Endothelial cell of umbilical vein (primary cell): Measurements from ENCODE around the gene TMPRSS11E. TPM values are rescaled to one million over a fixed set of nuclear protein-coding genes. Genes with fewer than 3 reads are reported as not detected.
"Not testable (repeated sequence)": the region's sequence is repeated elsewhere in the genome, so short reads cannot be mapped to it uniquely, and the experiment has no call there.

Source experiments
- BruUV-seq: library from RNA; stranded (reverse); fragments of 400-500 nt; replicated peaks from 2 replicates; lab custom pipeline; 2021; lab: Mats Ljungman, UMichigan
- CTCF ChIA-PET: fragments of 300-600, 350-600 bp; sonication (Branson Sonifier 250); formaldehyde crosslinking; loops from one replicate; lab custom pipeline; 2021; ENCODE audit warnings: antibody characterized with exemption, inconsistent platforms; lab: Charles Lee
- POLR2A ChIA-PET: fragments of 300-600, 350-600 bp; sonication (Branson Sonifier 250); formaldehyde crosslinking; loops from one replicate; lab custom pipeline; 2021; ENCODE audit warnings: antibody characterized with exemption, inconsistent platforms; lab: Charles Lee
- DNase-seq: peaks from one replicate; pipeline ENCODE4 v3.0.0-alpha.2; 2011; ENCODE audit warnings: low read depth, low spot score
- FAIRE-seq: peaks from 2 replicates; lab custom pipeline; 2011; peaks lifted over from hg19 to GRCh38; lab: Jason Lieb, UNC
- H2AFZ ChIP-seq: 2 replicates; pipeline ENCODE4 v1.6.0; 2012; ENCODE audit warnings: low read depth, low read length, control low read depth, inconsistent platforms
- H3K27ac ChIP-seq: 2 replicates; pipeline ENCODE4 v1.5.1; 2011; ENCODE audit warnings: low read depth, mild to moderate bottlenecking, control low read depth, low read length, moderate library complexity; ENCODE audit not compliant: insufficient read depth
- H3K27me3 ChIP-seq, 2 experiments: 2 replicates each; pipeline versions ENCODE4 v1.6.0 to v1.6.1; 2011; ENCODE audit warnings: low read length in 2 of 2, mixed read lengths in 1 of 2; ENCODE audit not compliant: control insufficient read depth in 2 of 2, insufficient read depth in 2 of 2
- H3K36me3 ChIP-seq, 2 experiments: 2 replicates in 1 of 2; 3 replicates in 1 of 2; pipeline ENCODE4 v1.5.1; 2011; ENCODE audit warnings: low read length in 2 of 2, mild to moderate bottlenecking in 1 of 2, moderate library complexity in 1 of 2; ENCODE audit not compliant: control insufficient read depth in 2 of 2, insufficient read depth in 2 of 2; ENCODE audit errors: extremely low read depth in 1 of 2
- H3K4me1 ChIP-seq: 3 replicates; pipeline ENCODE4 v1.5.1; 2011; ENCODE audit warnings: mild to moderate bottlenecking, low read length; ENCODE audit not compliant: control insufficient read depth, insufficient read depth; ENCODE audit errors: extremely low read depth
- H3K4me2 ChIP-seq: 2 replicates; pipeline ENCODE4 v1.6.1; 2011; ENCODE audit warnings: low read length, control low read depth, mixed read lengths; ENCODE audit not compliant: insufficient read depth
- H3K4me3 ChIP-seq, 3 experiments: fragments of 200-600 bp in 1 of 3; sonication (generic), shearing (Covaris generic) in 1 of 3; replicated peaks in 1 of 3; 2 replicates each; pipeline ENCODE4 v1.5.1; 2011 to 2016; ENCODE audit warnings: control low read depth in 3 of 3, low read length in 3 of 3, mild to moderate bottlenecking in 2 of 3, inconsistent platforms in 1 of 3, low read depth in 1 of 3, moderate library complexity in 1 of 3; ENCODE audit not compliant: insufficient read depth in 1 of 3
- H3K79me2 ChIP-seq: 2 replicates; pipeline ENCODE4 v1.6.0; 2012; ENCODE audit warnings: low read length, inconsistent platforms; ENCODE audit not compliant: control insufficient read depth, insufficient read depth
- H3K9ac ChIP-seq: replicated peaks from 2 replicates; pipeline ENCODE3; 2011; ENCODE audit warnings: low read length, control low read depth; ENCODE audit not compliant: insufficient read depth; ENCODE audit errors: extremely low read depth
- H3K9me1 ChIP-seq: replicated peaks from 3 replicates; pipeline ENCODE4 v1.6.0; 2011; ENCODE audit warnings: mild to moderate bottlenecking, low read length; ENCODE audit not compliant: control insufficient read depth, insufficient read depth; ENCODE audit errors: extremely low read depth
- H3K9me3 ChIP-seq: replicated peaks from 2 replicates; pipeline ENCODE4 v1.5.1; 2012; ENCODE audit warnings: low read length, inconsistent platforms; ENCODE audit not compliant: control insufficient read depth, insufficient read depth
- H4K20me1 ChIP-seq: replicated peaks from 2 replicates; pipeline ENCODE3; 2011; ENCODE audit warnings: mild to moderate bottlenecking, low read length; ENCODE audit not compliant: control insufficient read depth, insufficient read depth; ENCODE audit errors: extremely low read depth
- EZH2 ChIP-seq: IDR thresholded peaks from 2 replicates; pipeline ENCODE4 v1.6.1; 2012; ENCODE audit warnings: borderline replicate concordance, low read depth, mild to moderate bottlenecking, moderate library complexity, low read length, inconsistent platforms; ENCODE audit not compliant: severe bottlenecking
- FOS ChIP-seq: IDR thresholded peaks from 2 replicates; pipeline ENCODE4 v1.6.1; 2011; ENCODE audit warnings: mild to moderate bottlenecking, low read length, moderate library complexity, borderline replicate concordance; ENCODE audit not compliant: insufficient read depth
- GATA2 ChIP-seq: IDR thresholded peaks from 2 replicates; pipeline ENCODE4 v1.7.0; 2011; ENCODE audit warnings: low read depth, mild to moderate bottlenecking, moderate library complexity, mixed read lengths, low read length; ENCODE audit not compliant: insufficient read length, insufficient read depth
- JUN ChIP-seq: IDR thresholded peaks from 2 replicates; pipeline ENCODE4 v1.6.1; 2011; ENCODE audit warnings: borderline replicate concordance, low read depth; ENCODE audit not compliant: insufficient read length, insufficient read depth
- MYC ChIP-seq: IDR thresholded peaks from one replicate; pipeline ENCODE4 v1.6.1; 2011; ENCODE audit warnings: mild to moderate bottlenecking, low read depth, low read length
- POLR2A ChIP-seq: IDR thresholded peaks from 2 replicates; pipeline ENCODE4 v1.6.1; 2012; ENCODE audit warnings: low read depth, mild to moderate bottlenecking, control low read depth, low read length
- POLR2AphosphoS5 ChIP-seq: IDR thresholded peaks from 2 replicates; pipeline ENCODE4 v1.6.1; 2012; ENCODE audit warnings: low read depth, mild to moderate bottlenecking, control low read depth, low read length, moderate library complexity; ENCODE audit not compliant: insufficient read depth
- dilution Hi-C: fragments of 300-500 bp; cut with MboI; formaldehyde crosslinking; loops from one replicate; pipeline ENCODE4 v1.15.0; 2019; ENCODE audit warnings: low sequenced_read_pairs; ENCODE audit not compliant: extremely low pct_ligation_motif_present
- intact Hi-C: fragments of 100-400 bp; cut with micrococcal nuclease; formaldehyde crosslinking; loops from one replicate; pipeline ENCODE4 v1.10.0; 2022
- polyA plus RNA-seq, 4 experiments: library from polyadenylated mRNA; depleted of rRNA in 3 of 4; stranded (reverse) in 3 of 4; unstranded in 1 of 4; fragments of >200 nt; gene quantifications; 2 replicates each; pipeline versions ENCODE4 v1.2.1 to v1.2.3, GENCODE V29; 2011 to 2012; ENCODE audit warnings: missing spikeins in 1 of 4
- total RNA-seq: library from RNA; stranded (reverse); gene quantifications from 2 replicates; pipeline ENCODE4 v1.2.3, GENCODE V29; 2021
- TF ChIP-seq, protein P1 (sequence below), 2 donors: IDR thresholded peaks; 1 replicate in 1 of 2; 2 replicates in 1 of 2; pipeline ENCODE4 v1.5.1; 2011; ENCODE audit warnings: low read length in 2 of 2, mild to moderate bottlenecking in 2 of 2, moderate library complexity in 2 of 2, control low read depth in 1 of 2, inconsistent platforms in 1 of 2, low read depth in 1 of 2; ENCODE audit not compliant: insufficient read depth in 1 of 2; ENCODE audit errors: extremely low read depth in 1 of 2
- TF ChIP-seq, protein P2 (sequence below): IDR thresholded peaks from 2 replicates; pipeline ENCODE4 v1.6.1; 2011; ENCODE audit not compliant: insufficient read depth, insufficient read length

The TMPRSS11E gene
- total and polyA plus RNA-seq, 2 donors (not counting 3 experiments of a cell fraction or from before 2014, with no cell fraction given), result not detected

DNA sequence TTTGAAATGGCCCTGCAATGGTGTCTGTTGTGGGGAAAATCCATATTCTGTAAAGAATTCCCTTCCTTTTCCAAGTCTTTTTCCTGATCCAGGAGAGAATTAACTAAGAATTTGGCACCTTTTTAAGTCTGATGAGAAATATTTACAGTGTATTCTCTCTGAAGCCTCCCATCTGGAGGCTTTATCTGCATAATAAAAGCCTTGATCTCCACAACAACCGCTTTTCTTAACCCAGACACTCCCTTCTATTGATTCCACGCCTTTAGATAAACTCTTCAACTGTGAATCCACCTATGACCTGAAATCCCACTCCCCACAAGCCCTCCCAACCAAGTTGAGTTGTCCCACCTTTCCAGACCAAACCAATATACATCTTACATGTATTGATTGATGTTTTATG is 43.1 kb upstream of the TMPRSS11E start:
- no peak overlapping the region for H3K4me2 ChIP-seq
- DNase-seq (no peak), FAIRE-seq (no peak)
- no peak overlapping the region for H3K27ac ChIP-seq
- H3K27me3 ChIP-seq, result peaks cover 0 to 4% of the 10 kb centered on the region in 2 experiments
- H3K9me1 ChIP-seq, result no peaks in the 10 kb centered on the region
- intact Hi-C loops (no loop called here), dilution Hi-C loops (no loop called here)
- no peaks in the 10 kb centered on the region for H3K79me2 ChIP-seq
- CTCF ChIA-PET, result no interaction called here
- H3K4me3 ChIP-seq, result no peak overlapping the region
- POLR2A ChIA-PET, result no interaction called here
- TF ChIP-seq EZH2, result no peak
- TF ChIP-seq FOS, result no peak
- TF ChIP-seq POLR2A, result no peak
- TF ChIP-seq, protein P1, sequence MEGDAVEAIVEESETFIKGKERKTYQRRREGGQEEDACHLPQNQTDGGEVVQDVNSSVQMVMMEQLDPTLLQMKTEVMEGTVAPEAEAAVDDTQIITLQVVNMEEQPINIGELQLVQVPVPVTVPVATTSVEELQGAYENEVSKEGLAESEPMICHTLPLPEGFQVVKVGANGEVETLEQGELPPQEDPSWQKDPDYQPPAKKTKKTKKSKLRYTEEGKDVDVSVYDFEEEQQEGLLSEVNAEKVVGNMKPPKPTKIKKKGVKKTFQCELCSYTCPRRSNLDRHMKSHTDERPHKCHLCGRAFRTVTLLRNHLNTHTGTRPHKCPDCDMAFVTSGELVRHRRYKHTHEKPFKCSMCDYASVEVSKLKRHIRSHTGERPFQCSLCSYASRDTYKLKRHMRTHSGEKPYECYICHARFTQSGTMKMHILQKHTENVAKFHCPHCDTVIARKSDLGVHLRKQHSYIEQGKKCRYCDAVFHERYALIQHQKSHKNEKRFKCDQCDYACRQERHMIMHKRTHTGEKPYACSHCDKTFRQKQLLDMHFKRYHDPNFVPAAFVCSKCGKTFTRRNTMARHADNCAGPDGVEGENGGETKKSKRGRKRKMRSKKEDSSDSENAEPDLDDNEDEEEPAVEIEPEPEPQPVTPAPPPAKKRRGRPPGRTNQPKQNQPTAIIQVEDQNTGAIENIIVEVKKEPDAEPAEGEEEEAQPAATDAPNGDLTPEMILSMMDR (IDR thresholded peaks at IDR 0.05; ENCODE audit: extremely low read depth in 1 of 2, insufficient read depth in 1 of 2, low read depth in 1 of 2, low read length in 2 of 2), result no peak
- TF ChIP-seq MYC, result no peak
- TF ChIP-seq GATA2, result no peak
- TF ChIP-seq JUN, result no peak
- TF ChIP-seq, protein P2, sequence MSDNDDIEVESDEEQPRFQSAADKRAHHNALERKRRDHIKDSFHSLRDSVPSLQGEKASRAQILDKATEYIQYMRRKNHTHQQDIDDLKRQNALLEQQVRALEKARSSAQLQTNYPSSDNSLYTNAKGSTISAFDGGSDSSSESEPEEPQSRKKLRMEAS, result no peak
- no peak for TF ChIP-seq POLR2AphosphoS5
- no peaks in the 10 kb centered on the region for H3K36me3 ChIP-seq
- H3K9me3 ChIP-seq, result no peaks in the 10 kb centered on the region
- H3K4me1 ChIP-seq, result no peaks in the 10 kb centered on the region
- no TSS peak for BruUV-seq
- no peak overlapping the region for H2AFZ ChIP-seq
- H3K9ac ChIP-seq, result no peak overlapping the region
- no peaks in the 10 kb centered on the region for H4K20me1 ChIP-seq

DNA sequence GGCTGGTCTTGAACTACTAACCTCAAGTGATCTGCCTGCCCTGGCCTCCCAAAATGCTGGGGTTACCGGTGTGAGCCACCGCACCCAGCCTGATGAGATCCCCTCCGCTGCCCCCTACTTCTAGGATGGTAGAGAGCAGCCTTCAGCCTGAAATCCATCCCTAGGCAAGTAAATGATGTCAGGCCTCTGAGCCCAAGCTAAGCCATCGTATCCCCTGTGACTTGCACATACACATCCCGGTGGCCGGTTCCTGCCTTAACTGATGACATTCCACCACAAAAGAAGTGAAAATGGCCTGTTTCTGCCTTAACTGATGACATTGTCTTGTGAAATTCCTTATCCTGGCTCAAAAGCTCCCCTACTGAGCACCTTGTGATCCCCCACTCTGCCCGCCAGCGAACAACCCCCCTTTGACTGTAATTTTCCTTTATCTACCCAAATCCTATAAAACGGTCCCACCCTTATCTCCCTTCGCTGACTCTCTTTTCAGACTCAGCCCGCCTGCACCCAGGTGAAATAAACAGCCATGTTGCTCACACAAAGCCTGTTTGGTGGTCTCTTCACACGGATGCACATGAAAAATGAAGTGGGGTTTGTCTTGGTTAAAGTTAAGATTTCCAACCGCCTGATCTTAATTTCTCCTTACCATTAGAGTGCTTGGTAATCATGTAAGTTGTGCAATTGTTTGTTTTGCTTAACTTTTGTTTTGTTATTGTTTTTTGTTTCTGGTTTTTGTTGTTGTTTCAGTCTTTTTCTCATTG is 41.4 kb upstream of the TMPRSS11E start:
- H3K4me1 ChIP-seq, POLR2A ChIA-PET, H3K9ac ChIP-seq, DNase-seq, FAIRE-seq, dilution Hi-C loops, H3K27me3 ChIP-seq, H3K4me3 ChIP-seq, H2AFZ ChIP-seq, CTCF ChIA-PET, H3K9me1 ChIP-seq, H3K4me2 ChIP-seq, intact Hi-C loops, H3K9me3 ChIP-seq, H3K27ac ChIP-seq, H3K36me3 ChIP-seq, H3K79me2 ChIP-seq, H4K20me1 ChIP-seq, BruUV-seq: not testable (repeated sequence)
